Hematopoietic multipotent progenitor cell treated with erythropoietin and hydrocortisone succinate and interleukin-3 and kit ligand, for 6 days (in vitro differentiated cells): ENCODE measurements around the gene ERVW-1.
"Not testable (repeated sequence)": the region's sequence is repeated elsewhere in the genome, so short reads cannot be mapped to it uniquely, and the experiment has no call there.

Experiments
- DNase-seq: peaks from one replicate; pipeline ENCODE4 v3.0.0-alpha.2; 2015

The ERVW-1 gene

GRCh38 chr7:92477681-92478080, at the start of gene ERVW-1:
ERVW-1 (minus strand) TSS chr7:92477946; CDS start chr7:92470381, 7,565 bp downstream.
- DNase-seq: not testable (repeated sequence)

GRCh38 chr7:92523110-92523509, 45.4 kb upstream of the ERVW-1 start:
- no peak for DNase-seq

GRCh38 chr7:92520024-92520423, 42.3 kb upstream of the ERVW-1 start:
- DNase-seq: no peak

GRCh38 chr7:92517631-92518030, 39.9 kb upstream of the ERVW-1 start:
- DNase-seq: no peak

- no peak for DNase-seq
Measured at GRCh38 chr7:92513167-92513902, 35.6 kb upstream of the ERVW-1 start.

GRCh38 chr7:92508946-92509345, 31.2 kb upstream of the ERVW-1 start:
- no peak for DNase-seq

- no peak for DNase-seq
Measured at GRCh38 chr7:92506363-92506762, 28.6 kb upstream of the ERVW-1 start.

GRCh38 chr7:92504563-92504962, 26.8 kb upstream of the ERVW-1 start:
- no peak for DNase-seq

GRCh38 chr7:92503767-92504166, 26.0 kb upstream of the ERVW-1 start:
- no peak for DNase-seq

- no peak for DNase-seq
Measured at GRCh38 chr7:92498557-92498956, 20.8 kb upstream of the ERVW-1 start.

- no peak for DNase-seq
Measured at GRCh38 chr7:92496876-92497275, 19.1 kb upstream of the ERVW-1 start.

GRCh38 chr7:92489634-92490033, 11.9 kb upstream of the ERVW-1 start:
- no peak for DNase-seq

GRCh38 chr7:92487804-92488203, 10.1 kb upstream of the ERVW-1 start:
- DNase-seq: no peak

GRCh38 chr7:92485974-92486373, 8.2 kb upstream of the ERVW-1 start:
- no peak for DNase-seq

- DNase-seq: no peak
Measured at GRCh38 chr7:92485267-92485892, 7.6 kb upstream of the ERVW-1 start.

GRCh38 chr7:92484226-92484625, 6.5 kb upstream of the ERVW-1 start:
- not testable (repeated sequence) for DNase-seq

- not testable (repeated sequence) for DNase-seq
Measured at GRCh38 chr7:92483624-92484023, 5.9 kb upstream of the ERVW-1 start.

- DNase-seq: not testable (repeated sequence)
Measured at GRCh38 chr7:92479146-92479545, 1.4 kb upstream of the ERVW-1 start.

GRCh38 chr7:92478711-92479110, 965 bp upstream of the ERVW-1 start:
- no peak for DNase-seq

- DNase-seq: no peak
Measured at GRCh38 chr7:92478095-92478494, 349 bp upstream of the ERVW-1 start.

- DNase-seq: not testable (repeated sequence)
Measured at GRCh38 chr7:92475851-92476590, 1.7 kb downstream of the ERVW-1 start.

- DNase-seq: not testable (repeated sequence)
Measured at GRCh38 chr7:92475261-92475770, 2.4 kb downstream of the ERVW-1 start.

GRCh38 chr7:92473989-92474388, 3.8 kb downstream of the ERVW-1 start:
- DNase-seq: not testable (repeated sequence)

- not testable (repeated sequence) for DNase-seq
Measured at GRCh38 chr7:92468589-92468988, 9.2 kb downstream of the ERVW-1 start.
